ENCODE data around the gene ALDH8A1. TPM values are rescaled to one million over a fixed set of nuclear protein-coding genes. Genes with fewer than 3 reads are reported as not detected.

ALDH8A1 gene
- total and polyA plus RNA-seq, 2 of the 13 experiments (the other 11 are each of a cell fraction or from before 2014, with no cell fraction given): 1.1 to 3.4 TPM

DNA sequence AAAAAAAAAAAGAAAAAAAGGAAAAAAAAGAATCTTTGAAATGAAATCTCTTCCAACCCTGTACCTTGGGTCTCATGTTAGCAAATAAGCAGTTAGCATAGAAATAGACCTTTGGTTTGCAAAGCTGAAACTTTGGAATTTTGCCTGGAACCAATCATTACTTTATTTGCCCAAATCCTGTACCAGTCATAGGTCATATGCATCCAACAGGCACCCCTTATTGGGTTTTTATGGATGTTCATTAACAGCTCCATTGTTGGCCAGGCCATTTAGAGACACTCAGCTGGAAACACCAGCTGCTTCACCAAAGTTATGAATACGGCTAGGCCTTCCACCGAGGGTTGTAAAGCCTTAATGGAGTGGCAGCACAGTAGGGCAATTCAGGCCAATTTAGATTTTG lies 53.0 kb downstream of the ALDH8A1 start:
- intact Hi-C loops (cut with micrococcal nuclease; ENCODE audit: unreplicated experiment) (no loop called here), in situ Hi-C loops (cut with HindIII; ENCODE audit: extremely low pct_ligation_motif_present, low pct_unique_long_range_greater_than_20kb) (no loop called here)
- ChIA-PET CTCF (ENCODE audit: low intra/inter-chr PET ratio, low total read pairs) (no interaction called here), POLR2A (no interaction called here)
- Histone ChIP-seq H3K4me1 (ENCODE audit: insufficient read depth, low read length) (no peaks in the 10 kb centered on the region), H3K36me3 (replicated peaks in 1 of 2; ENCODE audit: control insufficient read depth in 1 of 2, insufficient read depth in 2 of 2, low read length in 2 of 2) (no peaks in the 10 kb centered on the region), H4K20me1 (ENCODE audit: insufficient read depth, low read length) (no peaks in the 10 kb centered on the region), H3K79me2 (ENCODE audit: insufficient read depth, low read length) (no peaks in the 10 kb centered on the region), H3K9ac (ENCODE audit: insufficient read depth, low read depth, low read length) (no peak overlapping the region), H2AFZ (ENCODE audit: low read length) (no peak overlapping the region), H3K27me3 (ENCODE audit: control insufficient read depth in 1 of 2, insufficient read depth in 2 of 2, low read length in 2 of 2) (no peaks in the 10 kb centered on the region; a peak in 1 of 5 replicates), H3K4me3 (replicated peaks in 1 of 3; ENCODE audit: insufficient read depth in 1 of 3, low read depth in 2 of 3, low read length in 3 of 3) (no peak overlapping the region), H3K9me3 (ENCODE audit: low read length) (no peaks in the 10 kb centered on the region), H3K4me2 (ENCODE audit: low read depth, low read length) (no peak overlapping the region), H3K27ac (ENCODE audit: extremely low read length, insufficient read depth, low read length) (no peak overlapping the region)
- FAIRE-seq: no peak
- TF ChIP-seq DPF2 (CRISPR knock-in tag; IDR thresholded peaks at IDR 0.05; ENCODE audit: borderline replicate concordance, low read depth) (no peak), ZNF3 (CRISPR knock-in tag; IDR thresholded peaks at IDR 0.05) (no peak), TCF7 (IDR thresholded peaks at IDR 0.05; ENCODE audit: low read depth) (no peak), MXI1 (IDR thresholded peaks at IDR 0.05; ENCODE audit: borderline replicate concordance, low read depth, low read length) (no peak), KAT7 (CRISPR knock-in tag; IDR thresholded peaks at IDR 0.05; ENCODE audit: borderline replicate concordance) (no peak), ZNF777 (CRISPR knock-in tag; IDR thresholded peaks at IDR 0.05) (no peak), JARID2 (CRISPR knock-in tag; IDR thresholded peaks at IDR 0.05; ENCODE audit: insufficient replicate concordance) (no peak), SALL1 (CRISPR knock-in tag; IDR thresholded peaks at IDR 0.05) (no peak), NRL (CRISPR knock-in tag; IDR thresholded peaks at IDR 0.05; ENCODE audit: borderline replicate concordance) (no peak)
- TF ChIP-seq, protein P1, sequence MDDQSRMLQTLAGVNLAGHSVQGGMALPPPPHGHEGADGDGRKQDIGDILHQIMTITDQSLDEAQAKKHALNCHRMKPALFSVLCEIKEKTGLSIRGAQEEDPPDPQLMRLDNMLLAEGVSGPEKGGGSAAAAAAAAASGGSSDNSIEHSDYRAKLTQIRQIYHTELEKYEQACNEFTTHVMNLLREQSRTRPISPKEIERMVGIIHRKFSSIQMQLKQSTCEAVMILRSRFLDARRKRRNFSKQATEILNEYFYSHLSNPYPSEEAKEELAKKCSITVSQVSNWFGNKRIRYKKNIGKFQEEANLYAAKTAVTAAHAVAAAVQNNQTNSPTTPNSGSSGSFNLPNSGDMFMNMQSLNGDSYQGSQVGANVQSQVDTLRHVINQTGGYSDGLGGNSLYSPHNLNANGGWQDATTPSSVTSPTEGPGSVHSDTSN (CRISPR knock-in tag; IDR thresholded peaks at IDR 0.05; ENCODE audit: borderline replicate concordance): no peak
- TF ChIP-seq, protein P2, sequence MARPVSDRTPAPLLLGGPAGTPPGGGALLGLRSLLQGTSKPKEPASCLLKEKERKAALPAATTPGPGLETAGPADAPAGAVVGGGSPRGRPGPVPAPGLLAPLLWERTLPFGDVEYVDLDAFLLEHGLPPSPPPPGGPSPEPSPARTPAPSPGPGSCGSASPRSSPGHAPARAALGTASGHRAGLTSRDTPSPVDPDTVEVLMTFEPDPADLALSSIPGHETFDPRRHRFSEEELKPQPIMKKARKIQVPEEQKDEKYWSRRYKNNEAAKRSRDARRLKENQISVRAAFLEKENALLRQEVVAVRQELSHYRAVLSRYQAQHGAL (CRISPR knock-in tag; IDR thresholded peaks at IDR 0.05; ENCODE audit: not compliant biosample characterization): no peak
- DNase-seq (ENCODE audit: low spot score): no peak
- 83% methylated on average over 2 of the region's 2 CpGs for WGBS (ENCODE audit: low lambda C conversion rate)
- no TSS peak for BruUV-seq (replicated peaks)
- ATAC-seq: no peak

All from HepG2 (cell line).